Naive thymus-derived CD4-positive, alpha-beta T cell (primary cell): Measurements from ENCODE around the gene YDJC. TPM values are rescaled to one million over a fixed set of nuclear protein-coding genes. Genes with fewer than 3 reads are reported as not detected.
A peak's percentile ranks its signal among the peaks of the same experiment; 100 is the strongest.
"Not testable (repeated sequence)": the region's sequence is repeated elsewhere in the genome, so short reads cannot be mapped to it uniquely, and the experiment has no call there.

Experiments used
- ATAC-seq: fragments of 150-1000 bp; cut with Tn5 transposase; 2 replicates; pipeline ENCODE4 v1.10.0; 2021; ENCODE audit warnings: mild to moderate bottlenecking, moderate library complexity
- CTCF ChIA-PET: fragments of 350-600 bp; sonication (Branson Sonifier 250); formaldehyde crosslinking; loops from one replicate; lab custom pipeline; 2021; ENCODE audit warnings: antibody characterized with exemption; lab: Charles Lee
- POLR2A ChIA-PET: fragments of 350-600 bp; sonication (Branson Sonifier 250); formaldehyde crosslinking; loops from one replicate; lab custom pipeline; 2021; ENCODE audit warnings: antibody characterized with exemption, inconsistent platforms; lab: Charles Lee
- DNase-seq, 9 donors: peaks; one replicate each; pipeline versions ENCODE4 v3.0.0 to v3.0.0-alpha.2; 2020 to 2022; ENCODE audit warnings: mixed read lengths in 1 of 9
- H3K27ac ChIP-seq: one replicate; pipeline ENCODE4 v1.7.0; 2013; ENCODE audit warnings: mild to moderate bottlenecking, low read depth, low read length, moderate library complexity
- H3K27me3 ChIP-seq, 2 donors: one replicate each; pipeline ENCODE4 v1.7.0; 2013; ENCODE audit warnings: low read length in 2 of 2, mild to moderate bottlenecking in 2 of 2, moderate library complexity in 2 of 2; ENCODE audit not compliant: control insufficient read depth in 2 of 2, insufficient read depth in 2 of 2
- H3K36me3 ChIP-seq, 3 experiments: 1 replicate in 2 of 3; 2 replicates in 1 of 3; pipeline ENCODE4 v1.7.0; 2013; ENCODE audit warnings: low read length in 3 of 3, mild to moderate bottlenecking in 3 of 3, moderate library complexity in 1 of 3; ENCODE audit not compliant: insufficient read depth in 3 of 3, control insufficient read depth in 2 of 3
- H3K4me1 ChIP-seq, 2 donors: one replicate each; pipeline ENCODE4 v1.7.0; 2013; ENCODE audit warnings: low read length in 2 of 2, mild to moderate bottlenecking in 2 of 2, moderate library complexity in 1 of 2; ENCODE audit not compliant: control insufficient read depth in 2 of 2, insufficient read depth in 2 of 2
- H3K4me3 ChIP-seq: 2 replicates; pipeline ENCODE4 v1.7.0; 2013; ENCODE audit warnings: mild to moderate bottlenecking, low read length
- H3K9me3 ChIP-seq, 3 experiments: 1 replicate in 2 of 3; 2 replicates in 1 of 3; pipeline ENCODE4 v1.7.0; 2013; ENCODE audit warnings: low read length in 3 of 3; ENCODE audit not compliant: control insufficient read depth in 2 of 3
- H3K27ac Mint-ChIP-seq, 9 donors: one replicate each; pipeline ENCODE4 v1.8.0; 2020 to 2022; ENCODE audit warnings: mixed read lengths in 9 of 9, mild to moderate bottlenecking in 8 of 9, moderate library complexity in 5 of 9, inconsistent platforms in 2 of 9
- H3K27me3 Mint-ChIP-seq, 5 donors: one replicate each; pipeline ENCODE4 v1.8.0; 2021 to 2022; ENCODE audit warnings: mixed read lengths in 5 of 5, mild to moderate bottlenecking in 1 of 5
- H3K36me3 Mint-ChIP-seq, 5 donors: one replicate each; pipeline ENCODE4 v1.8.0; 2020 to 2022; ENCODE audit warnings: mixed read lengths in 5 of 5, mild to moderate bottlenecking in 3 of 5, inconsistent platforms in 1 of 5
- H3K4me1 Mint-ChIP-seq, 7 donors: one replicate each; pipeline ENCODE4 v1.8.0; 2020 to 2022; ENCODE audit warnings: mixed read lengths in 7 of 7, mild to moderate bottlenecking in 3 of 7, inconsistent platforms in 1 of 7
- H3K4me3 Mint-ChIP-seq, 10 donors: one replicate each; pipeline ENCODE4 v1.8.0; 2020 to 2022; ENCODE audit warnings: mild to moderate bottlenecking in 10 of 10, mixed read lengths in 10 of 10, moderate library complexity in 6 of 10, inconsistent platforms in 2 of 10
- H3K9me3 Mint-ChIP-seq, 11 donors: one replicate each; pipeline ENCODE4 v1.8.0; 2020 to 2022; ENCODE audit warnings: mixed read lengths in 11 of 11, mild to moderate bottlenecking in 4 of 11, inconsistent platforms in 1 of 11, moderate library complexity in 1 of 11
- intact Hi-C, 2 donors: fragments of 100-400 bp; cut with micrococcal nuclease; formaldehyde crosslinking; loops; one replicate each; pipeline ENCODE4 v1.15.1; 2023
- polyA plus RNA-seq, 2 donors: library from polyadenylated mRNA; unstranded; fragments of 300-500 nt; fragmentation: Illumina TruSeq; gene quantifications; one replicate each; pipeline ENCODE4 v1.2.3, GENCODE V29; 2021
- total RNA-seq, 6 experiments: library from RNA in 5 of 6; stranded (reverse) in 5 of 6; gene quantifications; 1 replicate in 5 of 6; 2 replicates in 1 of 6; pipeline ENCODE4 v1.2.3 and lab custom pipeline; 2021 to 2026

The YDJC gene, protein sequence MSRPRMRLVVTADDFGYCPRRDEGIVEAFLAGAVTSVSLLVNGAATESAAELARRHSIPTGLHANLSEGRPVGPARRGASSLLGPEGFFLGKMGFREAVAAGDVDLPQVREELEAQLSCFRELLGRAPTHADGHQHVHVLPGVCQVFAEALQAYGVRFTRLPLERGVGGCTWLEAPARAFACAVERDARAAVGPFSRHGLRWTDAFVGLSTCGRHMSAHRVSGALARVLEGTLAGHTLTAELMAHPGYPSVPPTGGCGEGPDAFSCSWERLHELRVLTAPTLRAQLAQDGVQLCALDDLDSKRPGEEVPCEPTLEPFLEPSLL
- total RNA-seq (10 to 100 TPM; 29.0 to 56.0 (median 38.0) TPM), polyA plus RNA-seq (10 to 100 TPM; 51.4 to 75.8 TPM), total RNA-seq (lab: John Stamatoyannopoulos, UW) (19.1 reads per million, percentile 49 among the genes with 10 or more reads in this experiment)

DNA sequence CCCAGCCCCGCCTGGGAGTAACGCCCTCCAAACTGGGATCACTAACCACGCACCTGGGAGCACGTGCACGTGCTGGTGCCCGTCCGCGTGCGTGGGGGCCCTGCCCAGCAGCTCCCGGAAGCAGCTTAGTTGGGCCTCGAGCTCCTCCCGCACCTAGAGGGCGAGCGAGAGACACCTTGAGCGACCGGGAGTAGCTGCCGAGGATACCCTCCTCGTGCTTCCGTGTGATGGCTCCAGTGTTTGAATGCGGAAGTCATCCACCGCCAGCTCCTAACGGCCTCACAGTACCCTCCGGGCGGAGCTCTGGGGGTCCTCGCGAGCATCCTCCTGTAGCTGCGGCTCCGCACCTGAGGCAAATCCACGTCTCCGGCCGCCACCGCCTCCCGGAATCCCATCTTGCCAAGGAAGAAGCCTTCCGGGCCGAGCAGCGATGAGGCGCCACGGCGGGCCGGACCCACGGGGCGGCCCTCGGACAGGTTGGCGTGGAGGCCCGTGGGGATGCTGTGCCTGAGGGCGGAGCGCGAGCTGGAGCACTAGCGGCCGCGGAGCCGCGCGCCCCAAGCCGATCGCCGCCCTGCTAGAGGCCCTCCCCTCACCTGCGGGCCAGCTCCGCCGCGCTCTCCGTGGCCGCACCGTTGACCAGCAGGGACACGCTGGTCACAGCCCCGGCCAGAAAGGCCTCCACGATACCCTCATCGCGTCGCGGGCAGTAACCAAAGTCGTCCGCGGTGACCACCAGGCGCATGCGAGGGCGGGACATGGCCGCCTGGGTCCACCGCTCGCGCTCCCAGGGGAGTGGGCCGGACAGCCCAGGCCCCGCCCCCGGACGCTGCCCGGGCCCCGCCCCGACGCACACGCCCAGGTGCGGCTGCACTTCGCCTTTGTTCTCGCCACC, at the start of gene YDJC:
TSS of gene YDJC (minus strand) at position 768 of the 895 bp plus-strand sequence. CDS start at position 760, 8 bp downstream.
- CTCF ChIA-PET, result interaction anchor here (0.6 to 1.5 kb wide), 8 partner anchors 13 to 188 kb away, joined by 3 to 30 read pairs (median 4); partner anchors contain the start of genes PPIL2 and SDF2L1
- Histone ChIP-seq H3K4me3 (peak within 1 kb of the TSS; percentile 88), H3K27ac (peak within 1 kb of the TSS; percentile 92), H3K27me3 (no peaks in the 10 kb centered on the region), H3K4me1 (peaks cover 6 to 26% of the 10 kb centered on the region in 2 donors), H3K9me3 (no peaks in the 10 kb centered on the region), H3K36me3 (peaks cover 0 to 27% (median 6%) of the 10 kb centered on the region in 3 experiments)
- Mint-ChIP-seq H3K27me3 (no peaks in the 10 kb centered on the region), H3K36me3 (peaks cover 0 to 14% (median 6%) of the 10 kb centered on the region in 5 donors), H3K4me1 (peaks cover 29 to 44% (median 38%) of the 10 kb centered on the region in 7 donors), H3K27ac (peak within 1 kb of the TSS; percentile 84 to 97 (median 93)), H3K9me3 (no peaks in the 10 kb centered on the region), H3K4me3 (peak within 1 kb of the TSS; percentile 87 to 97 (median 91))
- POLR2A ChIA-PET, result interaction anchor here (0.5 to 5.0 kb wide), 17 partner anchors 8 to 628 kb away, joined by 3 to 93 read pairs (median 3); partner anchors contain the start of genes PPIL2, SDF2L1, THAP7 and YPEL1
- intact Hi-C loops, result loop anchor here (1.0 to 5.0 kb wide), 6 partner anchors 13 to 627 kb away; partner anchors contain the start of genes SDF2L1 (in 2 of the 2), MAPK1 (in 1 of the 2), PPIL2 (in 1 of the 2) and THAP7 (in 1 of the 2)
- peak; percentile 88 to 97 (median 93) for DNase-seq
- peak; percentile 95 for ATAC-seq

GRCh38 chr22:21679383-21679782, 49.6 kb upstream of the YDJC start:
- ChIA-PET CTCF (no interaction called here), POLR2A (no interaction called here)
- Histone ChIP-seq H3K4me3 (no peak overlapping the region), H3K9me3 (no peaks in the 10 kb centered on the region), H3K27ac (no peak overlapping the region), H3K4me1 (no peaks in the 10 kb centered on the region), H3K27me3 (no peaks in the 10 kb centered on the region), H3K36me3 (peaks cover 0 to 52% (median 8%) of the 10 kb centered on the region in 3 experiments)
- ATAC-seq (no peak), DNase-seq (no peak)
- no peaks in the 10 kb centered on the region for H3K27me3 Mint-ChIP-seq
- H3K4me1 Mint-ChIP-seq, result peaks cover 0 to 12% (median 0%) of the 10 kb centered on the region in 7 donors
- peaks cover 0 to 46% (median 17%) of the 10 kb centered on the region in 5 donors for H3K36me3 Mint-ChIP-seq
- H3K4me3 Mint-ChIP-seq, result no peak overlapping the region
- intact Hi-C loops, result loop anchor here in 1 of 2 donors (10.0 kb wide), 1 partner anchor 65 kb away; no protein-coding TSS in a partner anchor
- no peak overlapping the region for H3K27ac Mint-ChIP-seq
- H3K9me3 Mint-ChIP-seq, result no peaks in the 10 kb centered on the region

DNA sequence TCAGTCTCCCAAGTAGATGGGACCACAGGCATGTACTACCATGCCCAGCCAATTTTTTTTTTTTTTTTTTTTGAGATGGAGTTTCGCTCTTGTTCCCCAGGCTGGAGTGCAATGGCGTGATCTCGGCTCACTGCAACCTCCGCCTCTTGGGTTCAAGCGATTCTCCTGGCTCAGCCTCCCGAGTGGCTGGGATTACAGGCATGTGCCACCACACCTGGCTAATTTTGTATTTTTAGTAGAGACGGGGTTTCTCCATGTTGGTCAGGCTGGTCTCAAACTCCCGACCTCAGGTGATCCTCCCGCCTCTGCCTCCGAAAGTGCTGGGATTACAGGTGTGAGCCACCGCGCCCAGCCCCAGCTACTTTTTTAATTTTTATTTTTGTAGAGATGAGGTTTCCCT, 49.0 kb upstream of the YDJC start:
- peaks cover 0 to 56% (median 13%) of the 10 kb centered on the region in 3 experiments for H3K36me3 ChIP-seq
- H3K4me3 ChIP-seq, ATAC-seq, H3K27ac Mint-ChIP-seq, H3K9me3 ChIP-seq, CTCF ChIA-PET, H3K27ac ChIP-seq, DNase-seq, H3K27me3 ChIP-seq, H3K4me3 Mint-ChIP-seq, H3K4me1 ChIP-seq, H3K27me3 Mint-ChIP-seq, H3K9me3 Mint-ChIP-seq, POLR2A ChIA-PET: not testable (repeated sequence)
- intact Hi-C loops, result loop anchor here in 1 of 2 donors (10.0 kb wide), 1 partner anchor 64 kb away; no protein-coding TSS in a partner anchor
- Mint-ChIP-seq H3K4me1 (peaks cover 0 to 12% (median 0%) of the 10 kb centered on the region in 7 donors), H3K36me3 (peaks cover 0 to 50% (median 18%) of the 10 kb centered on the region in 5 donors)

- H3K27me3 ChIP-seq, result no peaks in the 10 kb centered on the region
- no peaks in the 10 kb centered on the region for H3K9me3 Mint-ChIP-seq
Observed at GRCh38 chr22:21677606-21678443, 48.0 kb upstream of the YDJC start.

DNA sequence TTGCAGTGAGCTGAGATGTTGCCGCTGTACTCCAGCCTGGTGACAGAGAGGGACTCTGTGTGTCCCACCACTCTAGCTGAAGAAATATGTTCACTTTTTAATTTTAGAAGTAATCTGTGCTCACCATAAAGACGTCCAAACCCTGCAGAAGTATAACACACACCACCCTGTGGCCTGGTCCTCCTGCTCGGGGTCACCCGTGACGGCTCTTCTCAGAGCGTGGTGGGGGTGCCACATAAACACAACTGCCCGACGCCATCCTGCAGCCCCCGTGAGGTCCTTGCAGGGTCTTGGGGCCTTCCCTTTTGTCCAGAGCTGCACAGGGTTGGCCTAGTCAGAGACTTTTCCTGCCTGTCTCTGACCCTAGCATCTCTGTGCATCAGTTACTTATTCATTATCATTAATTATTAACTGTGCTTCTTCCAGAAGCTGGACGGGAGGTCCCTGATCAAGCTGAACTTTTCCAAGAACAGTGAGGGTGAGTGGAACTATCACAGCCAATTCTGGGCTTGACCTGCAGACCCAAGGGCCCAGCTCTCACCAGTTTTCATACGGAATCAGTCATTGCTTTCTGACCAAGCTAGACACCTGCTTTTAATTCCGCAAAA, 44.9 kb upstream of the YDJC start:
- Mint-ChIP-seq H3K36me3 (peaks cover 11 to 63% (median 25%) of the 10 kb centered on the region in 5 donors), H3K27ac (no peak overlapping the region), H3K4me3 (no peak overlapping the region), H3K9me3 (no peaks in the 10 kb centered on the region), H3K4me1 (peaks cover 3 to 15% (median 6%) of the 10 kb centered on the region in 7 donors), H3K27me3 (no peaks in the 10 kb centered on the region)
- intact Hi-C loops, result loop anchor here in 1 of 2 donors (10.0 kb wide), 1 partner anchor 60 kb away; no protein-coding TSS in a partner anchor
- no peaks in the 10 kb centered on the region for H3K4me1 ChIP-seq
- no peak overlapping the region for H3K4me3 ChIP-seq
- H3K36me3 ChIP-seq, result peaks cover 24 to 64% (median 35%) of the 10 kb centered on the region in 3 experiments
- ChIA-PET POLR2A (interaction anchor here (0.6 to 1.9 kb wide), 2 partner anchors 9 to 274 kb away, joined by 5 read pairs; partner anchors contain the start of gene PPIL2), CTCF (no interaction called here)
- no peak overlapping the region for H3K27ac ChIP-seq
- H3K27me3 ChIP-seq, result no peaks in the 10 kb centered on the region
- no peak for DNase-seq
- no peak for ATAC-seq
- H3K9me3 ChIP-seq, result no peaks in the 10 kb centered on the region

More at GRCh38 chr22:21677606-21678443, 48.0 kb upstream of the YDJC start:
- Mint-ChIP-seq H3K4me1 (peaks cover 0 to 12% (median 0%) of the 10 kb centered on the region in 7 donors), H3K27ac (peak overlapping the region in 1 of 9 donors; percentile 14), H3K36me3 (peaks cover 6 to 51% (median 22%) of the 10 kb centered on the region in 5 donors), H3K27me3 (no peaks in the 10 kb centered on the region), H3K4me3 (no peak overlapping the region)
- ChIA-PET CTCF (no interaction called here), POLR2A (no interaction called here)
- Histone ChIP-seq H3K9me3 (no peaks in the 10 kb centered on the region), H3K4me1 (no peaks in the 10 kb centered on the region), H3K36me3 (peaks cover under 1 to 58% (median 17%) of the 10 kb centered on the region in 3 experiments), H3K4me3 (no peak overlapping the region), H3K27ac (no peak overlapping the region)
- ATAC-seq (no peak), DNase-seq (no peak)
- intact Hi-C loops, result loop anchor here in 1 of 2 donors (10.0 kb wide), 1 partner anchor 63 kb away; no protein-coding TSS in a partner anchor
